Spleen (tissue), 7 donors: ENCODE data around the gene KLHL25.

ENCODE experiments used
- POLR2A ChIP-seq, 3 donors: fragments of 450-650 bp; IDR thresholded peaks; one replicate each; pipeline ENCODE4 v1.5.1; 2017; ENCODE audit warnings: antibody characterized with exemption in 3 of 3, mild to moderate bottlenecking in 1 of 3
- POLR2AphosphoS5 ChIP-seq, 3 donors: sonication (generic); formaldehyde crosslinking; IDR thresholded peaks; one replicate each; pipeline ENCODE4 v1.5.1; 2017; ENCODE audit warnings: antibody characterized with exemption in 3 of 3
- TF ChIP-seq, protein P1 (sequence below), 11 experiments: fragments of 200-600 bp in 7 of 11; fragments of 450-650 bp in 4 of 11; sonication (generic) in 4 of 11; IDR thresholded peaks in 8 of 11; conservative IDR thresholded peaks in 3 of 11; 1 replicate in 7 of 11; 2 replicates in 4 of 11; pipeline versions ENCODE4 v1.4.0 to v1.8.0; 2016 to 2021; ENCODE audit warnings: antibody characterized with exemption in 11 of 11, inconsistent platforms in 4 of 11, mild to moderate bottlenecking in 1 of 11
- donor health status: DM: no; HTN: no; CAD: no; lungs with moderate emphysema.
- donor health status: DM: no; HTN: no; CAD: no.
- donor health status: DM: no; HTN: no; CAD: no.

DNA sequence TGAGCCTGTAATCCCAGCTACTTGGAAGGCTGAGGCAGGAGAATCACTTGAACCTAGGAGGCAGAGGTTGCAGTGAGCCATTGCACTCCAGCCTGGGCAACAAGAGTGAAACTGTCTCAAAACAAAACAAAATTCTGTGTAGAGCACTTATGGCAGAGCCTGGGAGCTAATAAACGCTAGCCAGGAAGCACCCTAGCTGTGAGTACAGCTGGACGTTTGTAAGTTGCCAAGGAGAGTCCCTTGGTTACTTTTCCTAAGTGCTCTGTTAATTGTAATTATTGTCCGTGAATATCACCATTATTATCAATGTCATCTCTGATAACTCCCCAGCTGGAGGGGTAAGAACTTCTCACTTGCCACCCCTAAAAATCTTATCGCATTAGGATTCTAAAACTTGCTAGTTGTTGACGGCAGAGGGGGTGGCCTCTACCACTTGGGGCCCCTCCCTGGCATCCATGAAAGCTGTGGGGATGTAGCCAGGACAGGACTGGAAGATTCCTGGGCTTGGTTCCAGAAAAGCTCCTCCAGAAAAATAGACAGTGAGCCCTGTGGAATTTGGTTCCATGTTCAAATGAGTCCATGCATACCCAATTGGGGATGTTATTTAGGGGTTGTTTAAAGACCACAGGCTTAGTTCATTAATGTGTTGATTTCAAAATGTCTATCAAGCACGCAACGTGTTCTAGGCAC lies 9.9 kb upstream of the KLHL25 start:
- TF ChIP-seq POLR2AphosphoS5 (IDR thresholded peaks at IDR 0.05), result no peak
- TF ChIP-seq, protein P1, sequence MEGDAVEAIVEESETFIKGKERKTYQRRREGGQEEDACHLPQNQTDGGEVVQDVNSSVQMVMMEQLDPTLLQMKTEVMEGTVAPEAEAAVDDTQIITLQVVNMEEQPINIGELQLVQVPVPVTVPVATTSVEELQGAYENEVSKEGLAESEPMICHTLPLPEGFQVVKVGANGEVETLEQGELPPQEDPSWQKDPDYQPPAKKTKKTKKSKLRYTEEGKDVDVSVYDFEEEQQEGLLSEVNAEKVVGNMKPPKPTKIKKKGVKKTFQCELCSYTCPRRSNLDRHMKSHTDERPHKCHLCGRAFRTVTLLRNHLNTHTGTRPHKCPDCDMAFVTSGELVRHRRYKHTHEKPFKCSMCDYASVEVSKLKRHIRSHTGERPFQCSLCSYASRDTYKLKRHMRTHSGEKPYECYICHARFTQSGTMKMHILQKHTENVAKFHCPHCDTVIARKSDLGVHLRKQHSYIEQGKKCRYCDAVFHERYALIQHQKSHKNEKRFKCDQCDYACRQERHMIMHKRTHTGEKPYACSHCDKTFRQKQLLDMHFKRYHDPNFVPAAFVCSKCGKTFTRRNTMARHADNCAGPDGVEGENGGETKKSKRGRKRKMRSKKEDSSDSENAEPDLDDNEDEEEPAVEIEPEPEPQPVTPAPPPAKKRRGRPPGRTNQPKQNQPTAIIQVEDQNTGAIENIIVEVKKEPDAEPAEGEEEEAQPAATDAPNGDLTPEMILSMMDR (IDR thresholded peaks at IDR 0.05 in 8 of 11, conservative IDR thresholded peaks at IDR 0.05 in 3 of 11), result no peak
- no peak for TF ChIP-seq POLR2A (IDR thresholded peaks at IDR 0.05)
